BLaER1 treated with 17β-estradiol and CSF1 and Interleukin-3, amounts not matched to agents 10 nM and 100 nM (cell line): ENCODE data around the gene XKR8.

Experiments
- H3K27ac ChIP-seq, 11 experiments: shearing (Covaris generic); formaldehyde crosslinking; 2 replicates each; pipeline ENCODE4 v1.8.1; 2022
- H3K27me3 ChIP-seq, 11 experiments: shearing (Covaris generic); formaldehyde crosslinking; 2 replicates each; pipeline ENCODE4 v1.8.1; 2022
- H3K36me3 ChIP-seq, 11 experiments: shearing (Covaris generic); formaldehyde crosslinking; 2 replicates each; pipeline ENCODE4 v1.8.1; 2022
- H3K4me1 ChIP-seq, 10 experiments: shearing (Covaris generic); formaldehyde crosslinking; 2 replicates each; pipeline ENCODE4 v1.8.1; 2022
- H3K4me2 ChIP-seq, 11 experiments: shearing (Covaris generic); formaldehyde crosslinking; 2 replicates each; pipeline ENCODE4 v1.8.1; 2022
- H3K4me3 ChIP-seq, 10 experiments: shearing (Covaris generic); formaldehyde crosslinking; 2 replicates each; pipeline ENCODE4 v1.8.1; 2022
- H3K9ac ChIP-seq, 11 experiments: shearing (Covaris generic); formaldehyde crosslinking; 2 replicates each; pipeline ENCODE4 v1.8.1; 2022
- H3K9me3 ChIP-seq, 11 experiments: shearing (Covaris generic); formaldehyde crosslinking; replicated peaks in 1 of 11; 2 replicates each; pipeline ENCODE4 v1.8.1; 2022
- H4K20me1 ChIP-seq, 11 experiments: shearing (Covaris generic); formaldehyde crosslinking; 2 replicates each; pipeline ENCODE4 v1.8.1; 2022
- Cebpa-rat ChIP-seq, 11 experiments: shearing (Covaris generic); IDR thresholded peaks; 2 replicates each; pipeline ENCODE4 v1.8.1; 2022

XKR8 gene

GRCh38 chr1:27951396-27951795 lies 8.4 kb upstream of the XKR8 start:
- H3K36me3 ChIP-seq = no peaks in the 10 kb centered on the region
- H3K9me3 ChIP-seq = no peaks in the 10 kb centered on the region
- H3K27ac ChIP-seq = no peak overlapping the region
- peaks cover 0 to 9% (median 0%) of the 10 kb centered on the region in 10 experiments; a peak in 6 of 20 replicates for H3K4me1 ChIP-seq
- no peak overlapping the region for H3K9ac ChIP-seq
- H4K20me1 ChIP-seq = no peaks in the 10 kb centered on the region
- H3K27me3 ChIP-seq = no peaks in the 10 kb centered on the region
- TF ChIP-seq Cebpa-rat (IDR thresholded peaks at IDR 0.05) = no peak
- H3K4me2 ChIP-seq = no peak overlapping the region
- H3K4me3 ChIP-seq = no peak overlapping the region

- no peaks in the 10 kb centered on the region for H4K20me1 ChIP-seq
- H3K27me3 ChIP-seq = no peaks in the 10 kb centered on the region
- no peak overlapping the region for H3K4me3 ChIP-seq
- TF ChIP-seq Cebpa-rat (IDR thresholded peaks at IDR 0.05) = no peak
- H3K27ac ChIP-seq = no peak overlapping the region
- H3K4me1 ChIP-seq = peaks cover 0 to 2% (median 0%) of the 10 kb centered on the region in 10 experiments; a peak in 1 of 20 replicates
- H3K9ac ChIP-seq = no peak overlapping the region
- no peaks in the 10 kb centered on the region for H3K36me3 ChIP-seq
- H3K9me3 ChIP-seq = no peaks in the 10 kb centered on the region
- H3K4me2 ChIP-seq = no peak overlapping the region
Measured at GRCh38 chr1:27952147-27952546, 7.6 kb upstream of the XKR8 start.

- H3K9me3 ChIP-seq = no peaks in the 10 kb centered on the region
- H3K9ac ChIP-seq = no peak overlapping the region
- no peaks in the 10 kb centered on the region for H3K27me3 ChIP-seq
- H3K27ac ChIP-seq = no peak overlapping the region
- H3K4me2 ChIP-seq = no peak overlapping the region
- H4K20me1 ChIP-seq = no peaks in the 10 kb centered on the region
- no peak for TF ChIP-seq Cebpa-rat (IDR thresholded peaks at IDR 0.05)
- no peaks in the 10 kb centered on the region for H3K36me3 ChIP-seq
- H3K4me3 ChIP-seq = no peak overlapping the region
- peaks cover 9 to 14% (median 10%) of the 10 kb centered on the region in 10 experiments for H3K4me1 ChIP-seq
Measured at GRCh38 chr1:27954186-27954585, 5.6 kb upstream of the XKR8 start.

- no peaks in the 10 kb centered on the region for H3K9me3 ChIP-seq
- H3K36me3 ChIP-seq = no peaks in the 10 kb centered on the region
- no peaks in the 10 kb centered on the region; a peak in 1 of 22 replicates for H4K20me1 ChIP-seq
- H3K27me3 ChIP-seq = no peaks in the 10 kb centered on the region
- H3K4me1 ChIP-seq = peaks cover 12 to 20% (median 15%) of the 10 kb centered on the region in 10 experiments
- H3K27ac ChIP-seq = no peak overlapping the region
- no peak for TF ChIP-seq Cebpa-rat (IDR thresholded peaks at IDR 0.05)
- no peak overlapping the region for H3K4me2 ChIP-seq
- no peak overlapping the region for H3K4me3 ChIP-seq
- no peak overlapping the region for H3K9ac ChIP-seq
Measured at GRCh38 chr1:27955076-27955475, 4.7 kb upstream of the XKR8 start.

- Histone ChIP-seq H3K27ac (no peak overlapping the region), H3K4me2 (no peak overlapping the region), H3K9ac (no peak overlapping the region), H3K9me3 (no peaks in the 10 kb centered on the region), H3K27me3 (no peaks in the 10 kb centered on the region), H3K36me3 (no peaks in the 10 kb centered on the region), H4K20me1 (peaks cover 0 to 17% (median 5%) of the 10 kb centered on the region in 11 experiments; a peak in 8 of 22 replicates), H3K4me1 (peaks cover 29 to 37% (median 31%) of the 10 kb centered on the region in 10 experiments), H3K4me3 (no peak overlapping the region)
- TF ChIP-seq Cebpa-rat (IDR thresholded peaks at IDR 0.05) = no peak
Measured at GRCh38 chr1:27956761-27957160, 3.0 kb upstream of the XKR8 start.

GRCh38 chr1:27957655-27958054 lies 2.1 kb upstream of the XKR8 start:
- H4K20me1 ChIP-seq = peaks cover 0 to 25% (median 8%) of the 10 kb centered on the region in 11 experiments; a peak in 9 of 22 replicates
- no peak overlapping the region for H3K4me3 ChIP-seq
- TF ChIP-seq Cebpa-rat (IDR thresholded peaks at IDR 0.05) = no peak
- peaks cover 0 to 5% (median 0%) of the 10 kb centered on the region in 11 experiments; a peak in 1 of 22 replicates for H3K36me3 ChIP-seq
- no peaks in the 10 kb centered on the region for H3K9me3 ChIP-seq
- H3K4me1 ChIP-seq = peaks cover 32 to 42% (median 38%) of the 10 kb centered on the region in 10 experiments
- H3K4me2 ChIP-seq = no peak overlapping the region
- H3K27ac ChIP-seq = no peak overlapping the region
- no peaks in the 10 kb centered on the region for H3K27me3 ChIP-seq
- H3K9ac ChIP-seq = no peak overlapping the region

GRCh38 chr1:27958513-27958912 lies 1.3 kb upstream of the XKR8 start:
- Histone ChIP-seq H3K9ac (no peak overlapping the region; a peak in 1 of 22 replicates), H3K4me3 (no peak overlapping the region), H3K4me2 (peak overlapping the region; percentile 91 to 100 (median 97))

GRCh38 chr1:27960762-27961645 lies 1.2 kb downstream of the XKR8 start:
- H3K27me3 ChIP-seq = no peaks in the 10 kb centered on the region
- peak overlapping the region; percentile 70 to 87 (median 78) for H3K4me3 ChIP-seq
- peaks cover 24 to 38% (median 30%) of the 10 kb centered on the region in 11 experiments for H3K36me3 ChIP-seq
- H3K9me3 ChIP-seq = no peaks in the 10 kb centered on the region
- peak overlapping the region in 6 of 11 experiments; percentile 38 to 88 (median 81); a peak in 16 of 22 replicates for H3K27ac ChIP-seq
- H3K9ac ChIP-seq = peak overlapping the region; percentile 73 to 90 (median 84)
- peaks cover 0 to 46% (median 8%) of the 10 kb centered on the region in 11 experiments; a peak in 11 of 22 replicates for H4K20me1 ChIP-seq
- TF ChIP-seq Cebpa-rat (IDR thresholded peaks at IDR 0.05) = no peak
- peaks cover 32 to 43% (median 38%) of the 10 kb centered on the region in 10 experiments for H3K4me1 ChIP-seq
- H3K4me2 ChIP-seq = peak overlapping the region; percentile 91 to 100 (median 97)

More at GRCh38 chr1:27958513-27958912, 1.3 kb upstream of the XKR8 start:
- peaks cover 32 to 43% (median 38%) of the 10 kb centered on the region in 10 experiments for H3K4me1 ChIP-seq
- no peaks in the 10 kb centered on the region for H3K9me3 ChIP-seq
- H4K20me1 ChIP-seq = peaks cover 0 to 30% (median 8%) of the 10 kb centered on the region in 11 experiments; a peak in 11 of 22 replicates
- no peak for TF ChIP-seq Cebpa-rat (IDR thresholded peaks at IDR 0.05)
- no peaks in the 10 kb centered on the region for H3K27me3 ChIP-seq
- H3K27ac ChIP-seq = peak overlapping the region in 1 of 11 experiments; percentile 79; a peak in 1 of 22 replicates
- H3K36me3 ChIP-seq = peaks cover 2 to 13% (median 5%) of the 10 kb centered on the region in 11 experiments; a peak in 15 of 22 replicates

GRCh38 chr1:27961646-27962221 lies 2.0 kb downstream of the XKR8 start:
- peak overlapping the region in 5 of 11 experiments; percentile 20 to 88 (median 81); a peak in 11 of 22 replicates for H3K27ac ChIP-seq
- no peaks in the 10 kb centered on the region for H3K9me3 ChIP-seq
- peak overlapping the region in 6 of 10 experiments; percentile 71 to 87 (median 78); a peak in 7 of 20 replicates for H3K4me3 ChIP-seq
- peak overlapping the region; percentile 91 to 100 (median 97) for H3K4me2 ChIP-seq
- peaks cover 32 to 43% (median 38%) of the 10 kb centered on the region in 10 experiments for H3K4me1 ChIP-seq
- peak overlapping the region in 10 of 11 experiments; percentile 79 to 90 (median 84); a peak in 19 of 22 replicates for H3K9ac ChIP-seq
- TF ChIP-seq Cebpa-rat (IDR thresholded peaks at IDR 0.05) = no peak
- no peaks in the 10 kb centered on the region for H3K27me3 ChIP-seq
- peaks cover 0 to 53% (median 8%) of the 10 kb centered on the region in 11 experiments; a peak in 11 of 22 replicates for H4K20me1 ChIP-seq
- peaks cover 29 to 46% (median 38%) of the 10 kb centered on the region in 11 experiments for H3K36me3 ChIP-seq
